ENCODE data around the gene ZNF292.

GRCh38 chr6:87279196-87279595 lies 123.8 kb downstream of the ZNF292 start:
- no peak for TF ChIP-seq CTCF (IDR thresholded peaks at IDR 0.05)
- no peak for TF ChIP-seq EP300 (IDR thresholded peaks at IDR 0.05; ENCODE audit: low read depth)
- TF ChIP-seq POLR2AphosphoS5 (IDR thresholded peaks at IDR 0.05), result no peak
- no peak for TF ChIP-seq POLR2A (IDR thresholded peaks at IDR 0.05)
